GM12878 (cell line): ENCODE measurements around the gene NTN1. TPM values are rescaled to one million over a fixed set of nuclear protein-coding genes. Genes with fewer than 3 reads are reported as not detected.

ENCODE experiments used
- ATF7 ChIP-seq: fragments of 450-650 bp; IDR thresholded peaks from 2 replicates; pipeline ENCODE4 v1.6.1; 2016; ENCODE audit warnings: low read depth, mild to moderate bottlenecking
- BCL11A ChIP-seq: IDR thresholded peaks from 2 replicates; pipeline ENCODE4 v1.6.1; 2011; ENCODE audit warnings: low read depth, low read length
- CHD4 ChIP-seq: fragments of 200-600 bp; sonication (generic); IDR thresholded peaks from 2 replicates; pipeline ENCODE4 v1.6.1; 2016; ENCODE audit warnings: mild to moderate bottlenecking
- DPF2 ChIP-seq: fragments of 450-650 bp; IDR thresholded peaks from 2 replicates; pipeline ENCODE4 v1.6.1; 2017; ENCODE audit warnings: mild to moderate bottlenecking
- GATAD2B ChIP-seq: fragments of 450-650 bp; conservative IDR thresholded peaks from 2 replicates; pipeline ENCODE4 v1.6.1; 2017; ENCODE audit warnings: low read depth, mild to moderate bottlenecking, moderate library complexity
- HCFC1 ChIP-seq: fragments of 150-350 bp; IDR thresholded peaks from 2 replicates; pipeline ENCODE4 v1.6.1; 2014; ENCODE audit warnings: low read length
- IKZF1 ChIP-seq: fragments of 450-650 bp; conservative IDR thresholded peaks from 2 replicates; pipeline ENCODE4 v1.6.1; 2017; ENCODE audit warnings: antibody characterized with exemption, mild to moderate bottlenecking
- NR2F1 ChIP-seq: fragments of 450-650 bp; conservative IDR thresholded peaks from 2 replicates; pipeline ENCODE4 v1.6.1; 2017; ENCODE audit warnings: mild to moderate bottlenecking
- PML ChIP-seq: IDR thresholded peaks from 2 replicates; pipeline ENCODE4 v1.6.1; 2012; ENCODE audit warnings: low read length, inconsistent platforms
- RBBP5 ChIP-seq: fragments of 200-600 bp; sonication (generic); conservative IDR thresholded peaks from 2 replicates; pipeline ENCODE4 v1.6.1; 2016
- SMAD5 ChIP-seq: IDR thresholded peaks from 2 replicates; pipeline ENCODE4 v1.6.1; 2016; ENCODE audit warnings: antibody characterized with exemption, low read depth
- SRF ChIP-seq, 2 experiments: IDR thresholded peaks; 2 replicates each; pipeline ENCODE4 v1.6.1; 2011; ENCODE audit warnings: low read depth in 2 of 2, low read length in 2 of 2, mild to moderate bottlenecking in 1 of 2, moderate library complexity in 1 of 2
- SUZ12 ChIP-seq: fragments of 200-600 bp; sonication (generic); IDR thresholded peaks from one replicate; pipeline ENCODE4 v1.6.1; 2018; ENCODE audit warnings: antibody characterized with exemption, mild to moderate bottlenecking; ENCODE audit not compliant: unreplicated experiment
- TCF3 ChIP-seq: IDR thresholded peaks from 2 replicates; pipeline ENCODE4 v1.6.1; 2012; ENCODE audit warnings: low read depth, mild to moderate bottlenecking, low read length, borderline replicate concordance; ENCODE audit not compliant: insufficient read depth
- ZBED1 ChIP-seq: IDR thresholded peaks from 2 replicates; pipeline ENCODE4 v1.6.1; 2016; ENCODE audit warnings: borderline replicate concordance
- ZSCAN29 ChIP-seq: fragments of 450-650 bp; IDR thresholded peaks from 2 replicates; pipeline ENCODE4 v1.6.1; 2017; ENCODE audit warnings: mild to moderate bottlenecking, moderate library complexity
- polyA plus RNA-seq, 11 experiments: library from polyadenylated mRNA; depleted of rRNA in 4 of 11; unstranded in 6 of 11; stranded (reverse) in 5 of 11; fragments of >200 nt; fragmentation: Nextera tagmentation in 4 of 11; fragmentation: Illumina TruSeq in 1 of 11; extraction: Ambion mirVana in 4 of 11; extraction: Trizol in 1 of 11; gene quantifications; 1 replicate in 1 of 11; 2 replicates in 10 of 11; pipeline versions ENCODE4 v1.2.1 to v1.2.3, GENCODE V29; 2011 to 2016; ENCODE audit warnings: inconsistent platforms in 2 of 11, missing spikeins in 2 of 11, low read depth in 1 of 11
- total RNA-seq, 4 experiments: library from RNA; depleted of rRNA in 3 of 4; stranded (reverse); fragments of >200 nt in 3 of 4; fragmentation: Illumina TruSeq in 1 of 4; extraction: Trizol in 1 of 4; gene quantifications; 2 replicates each; pipeline versions ENCODE4 v1.2.1 to v1.2.3, GENCODE V29; 2013 to 2021
- TF ChIP-seq, protein P1 (sequence below): fragments of 450-650 bp; IDR thresholded peaks from 2 replicates; pipeline ENCODE4 v1.6.1; 2018; ENCODE audit warnings: mild to moderate bottlenecking, low read depth, moderate library complexity; ENCODE audit not compliant: partially characterized antibody

NTN1 gene
- total and polyA plus RNA-seq, 10 of the 15 experiments (the other 5 are each of a cell fraction or from before 2014, with no cell fraction given), result 0.02 to 0.89 (median 0.35) TPM

GRCh38 chr17:8981443-8981842, 39.9 kb upstream of the NTN1 start (continued):
- TF ChIP-seq DPF2, result peak; percentile 58; the same call in 1 of the 2 replicates
- TF ChIP-seq NR2F1, result no peak
- 0 out of 2 replicates have a peak, but pooled peaks have one; percentile 33 for TF ChIP-seq TCF3
- TF ChIP-seq PML, result peak; percentile 34; the same call in 1 of the 2 replicates
- TF ChIP-seq SMAD5, result no peak
- no peak for TF ChIP-seq CHD4
- TF ChIP-seq BCL11A, result peak; percentile 96
- no peak for TF ChIP-seq RBBP5
- TF ChIP-seq ZSCAN29, result no peak
- peak; percentile 86; the same call in 1 of the 2 replicates for TF ChIP-seq ZBED1
- TF ChIP-seq ATF7, result peak; percentile 73
- TF ChIP-seq, protein P1, sequence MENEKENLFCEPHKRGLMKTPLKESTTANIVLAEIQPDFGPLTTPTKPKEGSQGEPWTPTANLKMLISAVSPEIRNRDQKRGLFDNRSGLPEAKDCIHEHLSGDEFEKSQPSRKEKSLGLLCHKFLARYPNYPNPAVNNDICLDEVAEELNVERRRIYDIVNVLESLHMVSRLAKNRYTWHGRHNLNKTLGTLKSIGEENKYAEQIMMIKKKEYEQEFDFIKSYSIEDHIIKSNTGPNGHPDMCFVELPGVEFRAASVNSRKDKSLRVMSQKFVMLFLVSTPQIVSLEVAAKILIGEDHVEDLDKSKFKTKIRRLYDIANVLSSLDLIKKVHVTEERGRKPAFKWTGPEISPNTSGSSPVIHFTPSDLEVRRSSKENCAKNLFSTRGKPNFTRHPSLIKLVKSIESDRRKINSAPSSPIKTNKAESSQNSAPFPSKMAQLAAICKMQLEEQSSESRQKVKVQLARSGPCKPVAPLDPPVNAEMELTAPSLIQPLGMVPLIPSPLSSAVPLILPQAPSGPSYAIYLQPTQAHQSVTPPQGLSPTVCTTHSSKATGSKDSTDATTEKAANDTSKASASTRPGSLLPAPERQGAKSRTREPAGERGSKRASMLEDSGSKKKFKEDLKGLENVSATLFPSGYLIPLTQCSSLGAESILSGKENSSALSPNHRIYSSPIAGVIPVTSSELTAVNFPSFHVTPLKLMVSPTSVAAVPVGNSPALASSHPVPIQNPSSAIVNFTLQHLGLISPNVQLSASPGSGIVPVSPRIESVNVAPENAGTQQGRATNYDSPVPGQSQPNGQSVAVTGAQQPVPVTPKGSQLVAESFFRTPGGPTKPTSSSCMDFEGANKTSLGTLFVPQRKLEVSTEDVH, result no peak
- no peak for TF ChIP-seq GATAD2B
- TF ChIP-seq HCFC1, result no peak
- TF ChIP-seq SUZ12, result no peak
- TF ChIP-seq SRF (IDR thresholded peaks at IDR 0.05; ENCODE audit: low read depth in 2 of 2, low read length in 2 of 2), result no peak
- TF ChIP-seq IKZF1, result no peak; the same call in 1 of the 2 replicates
